Measurements from ENCODE around the gene CCDC90B.
"Not testable (repeated sequence)": the region's sequence is repeated elsewhere in the genome, so short reads cannot be mapped to it uniquely, and the experiment has no call there.

Gene CCDC90B

DNA sequence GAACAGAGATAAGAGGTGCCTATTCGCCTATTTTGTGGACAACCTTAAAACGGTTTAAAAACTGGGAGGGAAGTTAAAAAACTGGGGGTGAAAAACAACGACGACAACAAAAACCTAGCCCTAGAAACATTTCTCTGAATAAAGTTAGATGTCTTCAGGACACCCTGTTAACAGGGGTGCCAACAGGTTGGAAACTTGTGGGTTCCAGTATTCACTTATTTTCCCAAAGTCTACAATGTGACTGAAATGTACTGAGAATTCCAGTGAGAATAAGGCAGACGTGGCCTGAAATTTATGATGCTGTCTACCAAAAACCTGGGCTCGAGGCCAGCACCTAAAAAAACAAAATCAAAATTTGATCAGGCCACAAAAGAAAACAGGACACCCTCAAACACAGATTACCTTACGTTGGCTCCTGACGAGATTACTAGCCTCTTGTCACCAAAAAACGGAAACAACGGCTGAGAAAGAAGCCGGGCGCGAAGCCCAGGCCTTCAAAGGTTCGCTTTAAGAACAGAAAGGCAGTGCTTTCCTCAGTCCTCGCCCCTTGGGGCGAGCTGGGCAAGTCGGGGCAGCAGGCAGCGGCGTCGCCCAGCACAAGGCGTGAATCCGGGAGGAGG, 906 bp downstream of the CCDC90B start:
- DNase-seq = no peak

- DNase-seq = no peak
Measured at GRCh38 chr11:83284501-83285150, 1.5 kb downstream of the CCDC90B start.

DNA sequence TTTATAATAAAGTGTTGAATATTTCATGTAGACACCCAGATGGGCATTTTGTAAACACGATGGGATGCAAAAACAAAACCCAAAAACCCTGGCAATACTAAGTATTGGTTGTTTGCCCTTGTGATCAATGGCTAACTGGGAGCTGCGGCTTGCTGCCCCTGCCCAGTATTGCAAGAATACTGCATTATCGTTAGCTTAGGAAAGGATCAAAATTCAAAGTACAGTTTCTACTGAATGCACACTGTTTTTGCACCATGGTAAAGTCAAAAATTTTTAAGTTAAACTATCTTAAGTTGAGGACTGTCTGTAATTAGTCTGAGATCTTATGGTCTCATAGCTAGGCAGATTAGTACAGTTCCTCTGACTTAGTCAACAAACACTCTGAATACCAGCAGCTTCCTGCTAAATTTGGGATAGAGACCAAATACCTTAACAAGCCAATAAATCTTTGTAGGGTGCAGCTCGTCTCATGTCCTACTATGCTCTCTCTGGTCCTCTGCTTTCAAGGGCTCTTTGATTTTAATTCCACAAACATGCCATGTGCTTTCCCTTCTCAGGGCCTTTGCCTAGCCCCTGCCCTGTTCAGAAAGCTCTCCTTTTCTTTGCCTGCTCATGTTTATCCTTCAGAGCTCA, 4.0 kb downstream of the CCDC90B start:
- no peak for DNase-seq

- DNase-seq = no peak
Measured at GRCh38 chr11:83280256-83280655, 5.9 kb downstream of the CCDC90B start.

- no peak for DNase-seq
Measured at GRCh38 chr11:83278351-83278750, 7.8 kb downstream of the CCDC90B start.

DNA sequence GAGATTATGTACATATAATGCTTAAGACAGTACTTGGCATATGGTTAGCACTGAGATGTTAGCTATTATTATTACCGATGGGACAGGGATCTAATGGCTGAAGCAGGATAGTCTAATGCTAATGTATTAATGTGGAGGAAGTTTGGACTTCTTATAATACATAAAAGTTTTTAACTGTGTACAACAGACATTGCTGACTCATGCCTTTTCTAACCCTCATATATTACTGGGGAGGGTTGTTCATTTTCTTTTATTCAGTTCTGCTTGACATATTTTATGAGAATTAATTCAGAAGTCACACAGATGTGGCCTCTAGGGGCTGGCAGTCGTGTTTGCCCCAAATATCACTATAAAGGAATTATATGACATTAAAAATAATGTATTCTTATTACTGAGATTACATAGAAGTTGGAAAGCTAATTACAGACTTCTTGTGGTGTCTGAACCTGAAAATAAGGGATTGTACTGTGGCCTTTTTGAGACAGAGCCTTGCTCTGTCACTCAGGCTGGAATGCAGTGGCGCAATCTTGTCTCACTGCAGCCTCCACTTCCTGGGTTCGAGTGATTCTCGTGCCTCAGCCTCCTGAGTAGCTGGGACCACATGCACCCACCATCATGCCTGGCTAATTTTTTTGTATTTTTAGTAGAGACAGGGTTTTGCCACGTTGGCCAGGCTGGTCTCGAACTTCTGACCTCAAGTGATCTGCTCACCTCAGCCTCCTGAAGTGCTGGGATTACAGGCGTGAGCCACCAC, 10.1 kb downstream of the CCDC90B start:
- no peak for DNase-seq

- no peak for DNase-seq
Measured at GRCh38 chr11:83272627-83273026, 13.5 kb downstream of the CCDC90B start.

- not testable (repeated sequence) for DNase-seq
Measured at GRCh38 chr11:83271734-83272133, 14.4 kb downstream of the CCDC90B start.

DNA sequence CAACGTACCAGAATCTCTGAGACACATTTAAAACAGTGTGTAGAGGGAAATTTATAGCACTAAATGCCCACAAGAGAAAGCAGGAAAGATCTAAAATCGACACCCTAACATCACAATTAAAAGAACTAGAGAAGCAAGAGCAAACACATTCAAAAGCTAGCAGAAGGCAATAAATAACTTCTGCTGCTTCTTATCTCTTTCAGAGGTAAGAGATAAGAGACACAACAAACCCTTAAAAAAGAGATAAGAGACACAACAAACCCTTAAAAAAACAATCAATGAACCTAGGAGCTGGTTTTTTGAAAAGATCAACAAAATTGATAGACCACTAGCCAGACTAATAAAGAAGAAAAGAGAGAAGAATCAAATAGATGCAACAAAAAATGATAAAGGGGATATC, 17.1 kb downstream of the CCDC90B start:
- DNase-seq = not testable (repeated sequence)

- DNase-seq = no peak
Measured at GRCh38 chr11:83265331-83265730, 20.8 kb downstream of the CCDC90B start.

DNA sequence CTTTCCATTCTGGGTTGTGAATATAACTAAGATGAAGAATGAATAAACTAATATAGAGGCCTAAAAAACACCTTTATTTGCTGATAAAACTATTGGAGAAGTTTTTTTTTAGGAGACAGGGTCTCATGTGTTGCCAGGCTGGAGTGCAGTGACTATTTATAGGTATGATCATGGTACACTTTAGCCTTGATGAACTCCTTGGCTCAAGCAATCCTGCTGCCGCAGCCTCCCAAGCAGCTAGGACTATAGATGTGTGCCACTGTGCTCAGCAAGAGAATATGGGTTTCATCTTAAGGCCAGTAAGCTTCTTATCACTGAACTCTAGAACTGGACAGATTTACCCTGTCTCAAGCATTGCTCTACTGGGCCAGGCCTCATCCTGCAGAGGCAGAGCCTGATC, 26.6 kb downstream of the CCDC90B start:
- DNase-seq = no peak

GRCh38 chr11:83257761-83258168, 28.4 kb downstream of the CCDC90B start:
- DNase-seq = no peak

DNA sequence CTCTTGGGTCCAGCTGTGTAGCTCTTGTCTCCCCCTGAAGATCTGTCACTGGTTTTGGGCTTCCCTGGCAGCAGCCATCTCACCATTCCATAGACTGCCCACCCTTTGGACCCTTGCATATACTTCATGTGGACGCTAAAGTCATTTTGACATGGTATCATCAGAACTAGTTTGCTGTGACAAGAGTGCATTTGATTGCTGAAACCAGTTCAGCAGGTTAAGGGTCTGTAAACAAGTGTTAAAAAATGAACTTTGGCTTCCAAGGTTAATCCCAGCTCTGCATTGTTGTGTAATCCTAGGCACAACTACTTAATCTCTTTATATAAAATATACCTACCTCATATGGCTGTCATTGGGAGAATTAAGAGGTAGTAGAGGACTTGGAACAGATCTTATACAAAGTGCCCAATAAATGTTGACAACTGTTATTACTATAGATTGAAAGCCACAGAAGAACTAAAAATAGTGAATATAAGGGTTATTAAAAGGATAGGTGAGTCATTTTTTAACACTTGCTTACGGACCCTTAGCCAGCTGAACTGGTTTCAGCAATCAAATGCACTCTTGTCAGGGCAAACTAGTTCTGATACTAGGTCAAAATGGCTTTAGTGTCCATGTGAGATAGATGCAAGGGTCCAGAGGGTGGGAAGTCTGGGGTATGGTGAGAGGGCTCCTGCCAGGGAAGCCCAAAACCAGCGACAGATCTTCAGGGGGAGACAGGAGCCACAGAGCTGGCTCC, 29.4 kb downstream of the CCDC90B start:
- no peak for DNase-seq

GRCh38 chr11:83255366-83255765, 30.8 kb downstream of the CCDC90B start:
- DNase-seq = no peak

DNA sequence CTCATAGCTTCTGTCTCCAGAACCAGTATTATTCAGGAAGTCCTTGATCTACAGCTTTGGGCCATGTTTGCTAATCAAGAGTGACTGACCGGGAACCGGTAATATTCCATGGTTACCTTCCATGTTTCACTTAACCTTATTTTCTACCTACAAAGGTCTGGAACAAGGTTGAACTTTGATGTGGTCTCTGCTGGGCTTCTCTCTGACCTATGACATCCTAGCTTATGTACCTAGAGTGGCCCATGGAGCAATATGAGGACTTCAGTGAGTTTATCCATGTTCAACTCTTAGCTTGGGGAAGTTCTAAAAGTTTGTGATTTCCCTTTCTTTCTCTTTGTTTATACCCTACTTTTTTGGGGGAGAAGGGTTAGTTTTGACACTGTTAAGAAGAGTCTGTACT, 33.2 kb downstream of the CCDC90B start:
- DNase-seq = no peak

GRCh38 chr11:83252266-83252665, 33.9 kb downstream of the CCDC90B start:
- DNase-seq = no peak

- DNase-seq = no peak
Measured at GRCh38 chr11:83249972-83250593, 36.1 kb downstream of the CCDC90B start.

GRCh38 chr11:83249445-83249844, 36.7 kb downstream of the CCDC90B start:
- DNase-seq = no peak

DNA sequence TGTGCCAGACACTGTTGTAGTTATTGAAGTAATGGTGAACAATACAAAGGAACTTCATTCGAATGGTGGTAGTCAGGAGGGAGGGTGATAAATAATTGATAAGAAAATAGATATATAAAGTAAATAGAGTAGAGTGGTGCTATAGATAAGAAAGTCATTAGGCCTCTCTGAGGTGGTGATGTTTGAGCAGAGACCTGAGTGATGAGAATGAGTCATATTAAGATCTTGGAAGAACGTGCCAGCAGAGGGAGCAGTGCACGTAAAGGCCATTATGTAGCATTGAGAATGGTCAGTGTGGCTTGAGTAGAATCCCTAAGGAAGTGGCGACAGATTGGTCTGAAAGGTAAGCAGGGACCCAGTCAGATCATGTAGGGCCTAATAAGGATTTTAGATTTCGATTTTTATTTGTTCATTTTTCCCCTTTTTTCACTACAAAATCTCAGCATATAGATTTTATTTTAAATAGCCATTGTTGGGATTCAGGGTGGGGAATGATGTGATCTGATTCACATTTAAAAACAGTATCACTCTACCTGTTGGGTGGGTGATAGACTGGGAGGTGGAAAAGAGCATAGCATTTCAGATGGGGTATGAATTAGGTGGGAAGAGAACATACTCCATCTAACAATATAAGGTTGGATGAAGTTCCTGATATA, 44.7 kb downstream of the CCDC90B start:
- no peak for DNase-seq

GRCh38 chr11:83238111-83238510, 48.1 kb downstream of the CCDC90B start:
- DNase-seq = no peak

DNA sequence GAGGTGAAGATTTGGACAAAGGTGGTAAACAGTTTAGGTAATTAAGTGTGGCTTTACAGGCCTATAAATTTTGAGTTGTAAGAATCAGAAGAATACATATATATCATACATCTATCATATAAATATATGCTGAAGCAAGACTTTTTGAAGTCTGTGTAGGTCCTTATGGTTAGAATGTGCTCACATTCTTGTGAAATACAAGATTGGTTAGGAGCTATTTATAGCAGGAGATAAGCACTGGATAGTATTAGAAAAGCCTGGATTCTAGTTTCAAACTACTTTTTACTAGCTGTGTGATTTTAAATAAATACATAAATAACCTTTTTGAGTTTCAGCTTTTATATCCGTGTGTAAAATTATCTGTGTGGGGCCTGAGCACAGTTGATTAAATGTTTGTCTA, 50.3 kb downstream of the CCDC90B start:
- no peak for DNase-seq

DNA sequence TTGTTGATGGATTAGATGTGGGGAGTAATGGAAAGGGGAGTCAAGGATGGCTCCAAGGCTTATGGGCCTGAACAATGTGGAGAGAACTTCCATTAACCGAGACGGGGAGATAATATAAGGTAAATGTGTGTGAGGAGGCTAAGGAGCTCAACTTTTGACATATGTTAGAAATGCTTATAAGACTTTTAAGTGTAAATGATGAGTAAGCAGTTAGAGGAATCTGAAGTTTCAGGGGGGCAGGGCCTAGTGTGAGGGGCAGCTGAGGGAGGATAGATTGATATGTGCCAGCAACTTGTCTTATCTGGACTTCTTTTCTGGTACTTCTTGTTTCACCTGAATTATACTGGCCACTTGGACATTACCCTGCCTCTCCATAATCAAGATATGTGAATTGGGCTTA, 62.7 kb downstream of the CCDC90B start:
- DNase-seq = no peak

All from stimulated activated naive CD4-positive, alpha-beta T cell treated with Interleukin-2 at 50 U/mL for 16 hours (primary cell).